ENCODE data around the gene ERBB2. TPM values are rescaled to one million over a fixed set of nuclear protein-coding genes. Genes with fewer than 3 reads are reported as not detected.

Gene ERBB2
- total and polyA plus RNA-seq, 9 of the 15 experiments (the other 6 are each of a cell fraction or from before 2014, with no cell fraction given), result 0.74 to 5.6 (median 3.3) TPM

DNA sequence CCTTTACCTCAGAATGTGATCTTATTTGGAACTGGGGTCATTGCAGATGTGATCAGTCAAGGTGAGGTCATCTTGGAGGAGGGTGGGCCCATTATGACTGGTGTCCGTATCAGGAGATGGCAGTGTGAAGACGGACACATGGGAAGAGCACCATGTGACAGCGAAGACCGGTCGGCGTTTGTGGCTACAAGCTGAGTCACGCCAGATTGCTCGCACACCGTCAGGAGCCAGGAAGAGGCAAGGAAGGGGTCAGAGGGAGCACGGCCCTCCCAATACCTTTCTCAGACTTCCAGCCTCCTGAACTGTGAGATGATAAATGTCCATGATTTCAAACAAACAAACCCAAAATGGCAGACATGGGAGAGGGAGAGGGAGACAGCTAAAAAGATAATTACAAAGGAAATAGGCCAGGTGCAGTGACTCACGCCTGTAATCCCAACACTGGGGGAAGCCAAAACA, 49.7 kb upstream of the ERBB2 start (continued):
- TF ChIP-seq XRCC5 (IDR thresholded peaks at IDR 0.05; ENCODE audit: low read depth, low read length), result peak; percentile 46; the same call in 1 of the 2 replicates
- no peak for TF ChIP-seq SPI1 (IDR thresholded peaks at IDR 0.05; ENCODE audit: borderline replicate concordance, low read depth, low read length)
- peak; percentile 59 for TF ChIP-seq EP300 (IDR thresholded peaks at IDR 0.05; ENCODE audit: low read length)
- no peak for TF ChIP-seq ZNF23 (CRISPR knock-in tag; IDR thresholded peaks at IDR 0.05)
- TF ChIP-seq EWSR1 (IDR thresholded peaks at IDR 0.05; ENCODE audit: borderline replicate concordance, low read depth, partially characterized antibody), result no peak
- TF ChIP-seq POLR2A (conservative IDR thresholded peaks at IDR 0.05), result peak; percentile 61
- peak; percentile 80 for TF ChIP-seq NFRKB (IDR thresholded peaks at IDR 0.05; ENCODE audit: low read depth)
- TF ChIP-seq, protein P1, sequence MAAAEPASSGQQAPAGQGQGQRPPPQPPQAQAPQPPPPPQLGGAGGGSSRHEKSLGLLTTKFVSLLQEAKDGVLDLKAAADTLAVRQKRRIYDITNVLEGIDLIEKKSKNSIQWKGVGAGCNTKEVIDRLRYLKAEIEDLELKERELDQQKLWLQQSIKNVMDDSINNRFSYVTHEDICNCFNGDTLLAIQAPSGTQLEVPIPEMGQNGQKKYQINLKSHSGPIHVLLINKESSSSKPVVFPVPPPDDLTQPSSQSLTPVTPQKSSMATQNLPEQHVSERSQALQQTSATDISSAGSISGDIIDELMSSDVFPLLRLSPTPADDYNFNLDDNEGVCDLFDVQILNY (CRISPR knock-in tag; IDR thresholded peaks at IDR 0.05), result no peak
- TF ChIP-seq ZNF354B (CRISPR knock-in tag; IDR thresholded peaks at IDR 0.05), result no peak
- no peak for TF ChIP-seq RBM25 (IDR thresholded peaks at IDR 0.05; ENCODE audit: low read depth, low read length, severe bottlenecking)
- TF ChIP-seq ZBTB40 (IDR thresholded peaks at IDR 0.05), result peak; percentile 26; the same call in 1 of the 2 replicates
- no peak for TF ChIP-seq ZBTB40 (CRISPR knock-in tag; IDR thresholded peaks at IDR 0.05)
- TF ChIP-seq CBX1 (IDR thresholded peaks at IDR 0.05; ENCODE audit: low read depth), result no peak
- peak; percentile 39; the same call in 1 of the 2 replicates for TF ChIP-seq RBFOX2 (IDR thresholded peaks at IDR 0.05; ENCODE audit: low read depth, low read length)
- TF ChIP-seq ZBTB9 (CRISPR knock-in tag; IDR thresholded peaks at IDR 0.05), result 0 out of 2 replicates have a peak, but pooled peaks have one; percentile 51
- TF ChIP-seq ZNF586 (CRISPR knock-in tag; conservative IDR thresholded peaks at IDR 0.05), result no peak
- no peak for TF ChIP-seq CBX8 (IDR thresholded peaks at IDR 0.05; ENCODE audit: borderline replicate concordance, extremely low read depth, low read depth, low read length, poor library complexity, severe bottlenecking)
- peak; percentile 68; the same call in 1 of the 2 replicates for TF ChIP-seq KLF6 (CRISPR knock-in tag; IDR thresholded peaks at IDR 0.05; ENCODE audit: borderline replicate concordance)
- no peak for TF ChIP-seq ZNF212 (CRISPR knock-in tag; IDR thresholded peaks at IDR 0.05)
